ENCODE measurements around the gene ADSS2. TPM values are rescaled to one million over a fixed set of nuclear protein-coding genes. Genes with fewer than 3 reads are reported as not detected.
"Not testable (repeated sequence)": the region's sequence is repeated elsewhere in the genome, so short reads cannot be mapped to it uniquely, and the experiment has no call there.

Gene ADSS2
- 10 to 100 TPM; 54.2 to 64.1 (median 61.3) TPM for polyA plus RNA-seq (ENCODE audit: insufficient read length in 3 of 3)
- long read RNA-seq, donor 1, transcript ADSS-201 (13 exons, 2,780 nt) = major isoform, 6 of 6 reads
- long read RNA-seq, donor 1, partial matches to known transcripts = 0 of 6 reads
- long read RNA-seq, donor 1, other reads (novel, unspliced or antisense) = 0 of 6 reads
- long read RNA-seq, donor 2, transcript ADSS-201 (13 exons, 2,780 nt) = major isoform, 10 of 25 reads
- long read RNA-seq, donor 2, partial matches to known transcripts = 14 of 25 reads
- long read RNA-seq, donor 2, other reads (novel, unspliced or antisense) = 0 of 25 reads
- long read RNA-seq, donor 3, transcript ADSS-201 (13 exons, 2,780 nt) = major isoform, 19 of 25 reads
- long read RNA-seq, donor 3, partial matches to known transcripts = 6 of 25 reads
- long read RNA-seq, donor 3, other reads (novel, unspliced or antisense) = 0 of 25 reads
- long read RNA-seq, donor 4, transcript ADSS-201 (13 exons, 2,780 nt) = major isoform, 5 of 10 reads
- long read RNA-seq, donor 4, partial matches to known transcripts = 5 of 10 reads
- long read RNA-seq, donor 4, other reads (novel, unspliced or antisense) = 0 of 10 reads
- long read RNA-seq, donor 5 = 0 reads
- long read RNA-seq, donor 6, transcript ADSS-201 (13 exons, 2,780 nt) = major isoform, 12 of 12 reads
- long read RNA-seq, donor 6, partial matches to known transcripts = 0 of 12 reads
- long read RNA-seq, donor 6, other reads (novel, unspliced or antisense) = 0 of 12 reads
- long read RNA-seq, donor 7, transcript ADSS-201 (13 exons, 2,780 nt) = major isoform, 9 of 10 reads
- long read RNA-seq, donor 7, partial matches to known transcripts = 0 of 10 reads
- long read RNA-seq, donor 7, other reads (novel, unspliced or antisense) = 0 of 10 reads
- long read RNA-seq, donor 8, transcript ADSS-201 (13 exons, 2,780 nt) = major isoform, 17 of 22 reads
- long read RNA-seq, donor 8, partial matches to known transcripts = 5 of 22 reads
- long read RNA-seq, donor 8, other reads (novel, unspliced or antisense) = 0 of 22 reads
- long read RNA-seq, donor 9, transcript ADSS-201 (13 exons, 2,780 nt) = major isoform, 10 of 10 reads
- long read RNA-seq, donor 9, partial matches to known transcripts = 0 of 10 reads
- long read RNA-seq, donor 9, other reads (novel, unspliced or antisense) = 0 of 10 reads
- long read RNA-seq, donor 10, transcript ADSS-201 (13 exons, 2,780 nt) = major isoform, 8 of 9 reads
- long read RNA-seq, donor 10, partial matches to known transcripts = 0 of 9 reads
- long read RNA-seq, donor 10, other reads (novel, unspliced or antisense) = 0 of 9 reads
- long read RNA-seq, donor 11, transcript ADSS-201 (13 exons, 2,780 nt) = major isoform, 9 of 9 reads
- long read RNA-seq, donor 11, partial matches to known transcripts = 0 of 9 reads
- long read RNA-seq, donor 11, other reads (novel, unspliced or antisense) = 0 of 9 reads
- long read RNA-seq, donor 12, partial matches to known transcripts = 0 of 4 reads
- long read RNA-seq, donor 12, other reads (novel, unspliced or antisense) = 0 of 4 reads
- long read RNA-seq, donor 13, transcript ADSS-201 (13 exons, 2,780 nt) = major isoform, 20 of 32 reads
- long read RNA-seq, donor 13, partial matches to known transcripts = 12 of 32 reads
- long read RNA-seq, donor 13, other reads (novel, unspliced or antisense) = 0 of 32 reads
- long read RNA-seq, donor 14, transcript ADSS-201 (13 exons, 2,780 nt) = major isoform, 15 of 21 reads
- long read RNA-seq, donor 14, partial matches to known transcripts = 6 of 21 reads
- long read RNA-seq, donor 14, other reads (novel, unspliced or antisense) = 0 of 21 reads
- long read RNA-seq, donor 15, partial matches to known transcripts = 0 of 1 reads
- long read RNA-seq, donor 15, other reads (novel, unspliced or antisense) = 0 of 1 reads
- long read RNA-seq, donor 16, transcript ADSS-201 (13 exons, 2,780 nt) = major isoform, 30 of 49 reads
- long read RNA-seq, donor 16, partial matches to known transcripts = 19 of 49 reads
- long read RNA-seq, donor 16, other reads (novel, unspliced or antisense) = 0 of 49 reads

GRCh38 chr1:244451539-244451950 lies at the start of gene ADSS2:
TSS of gene ADSS2 (minus strand) at chr1:244451909. CDS start at chr1:244451817, 92 bp downstream.
- DNase-seq (ENCODE audit: extremely low read depth in 1 of 11, low read depth in 9 of 11, low spot score in 4 of 11) = peak in 2 of 11 donors; percentile 4 to 33

DNA sequence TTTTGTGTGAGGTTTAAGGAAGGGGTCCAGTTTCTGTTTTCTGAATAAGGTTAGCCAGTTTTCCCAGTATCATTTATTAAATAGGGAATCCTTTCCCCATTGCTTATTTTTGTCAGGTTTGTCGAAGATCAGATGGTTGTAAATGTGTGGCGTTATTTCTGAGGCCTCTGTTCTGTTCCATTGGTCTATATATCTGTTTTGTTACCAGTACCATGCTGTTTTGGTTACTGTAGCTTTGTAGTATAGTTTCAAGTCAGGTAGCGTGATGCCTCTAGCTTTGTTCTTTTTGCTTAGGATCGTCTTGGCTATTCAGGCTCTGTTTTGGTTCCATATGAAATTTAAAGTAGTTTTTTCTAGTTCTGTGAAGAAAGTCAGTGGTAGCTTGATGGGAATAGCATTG lies 48.8 kb upstream of the ADSS2 start:
- not testable (repeated sequence) for DNase-seq (ENCODE audit: extremely low read depth in 1 of 11, low read depth in 9 of 11, low spot score in 4 of 11)

DNA sequence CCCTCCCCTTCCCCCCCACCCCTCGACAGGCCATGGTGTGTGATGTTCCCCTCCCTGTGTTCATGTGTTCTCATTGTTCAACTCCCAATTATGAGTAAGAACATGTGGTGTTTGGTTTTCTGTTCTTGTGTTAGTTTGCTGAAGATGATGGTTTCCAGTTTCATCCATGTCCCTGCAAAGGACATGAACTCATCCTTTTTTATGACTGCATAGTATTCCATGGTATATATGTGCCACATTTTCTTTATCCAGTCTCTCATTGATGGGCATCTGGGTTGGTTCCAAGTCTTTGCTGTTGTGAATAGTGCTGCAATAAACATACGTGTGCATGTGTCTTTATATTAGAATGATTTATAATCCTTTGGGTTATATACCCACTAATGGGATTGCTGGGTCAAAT lies 47.8 kb upstream of the ADSS2 start:
- DNase-seq (ENCODE audit: extremely low read depth in 1 of 11, low read depth in 9 of 11, low spot score in 4 of 11) = not testable (repeated sequence)

DNA sequence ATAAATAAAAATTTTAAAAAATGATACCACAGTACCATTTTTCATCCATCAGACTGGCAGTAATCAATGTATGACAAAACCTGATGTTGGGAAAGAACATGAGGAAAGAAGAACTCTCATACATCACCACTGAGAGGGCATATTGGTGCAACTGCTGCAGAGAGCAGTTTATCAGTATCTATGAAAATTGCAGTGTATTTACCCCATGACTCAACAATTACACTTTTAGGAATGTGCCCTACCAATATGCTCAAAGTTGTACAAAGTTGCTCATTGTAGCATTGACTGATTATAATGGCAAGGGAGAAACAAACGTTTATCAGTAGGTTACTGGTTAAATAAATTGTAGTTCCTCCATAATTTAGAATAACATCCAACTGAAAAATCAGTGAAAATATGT lies 46.1 kb upstream of the ADSS2 start:
- DNase-seq (ENCODE audit: extremely low read depth in 1 of 11, low read depth in 9 of 11, low spot score in 4 of 11) = no peak

DNA sequence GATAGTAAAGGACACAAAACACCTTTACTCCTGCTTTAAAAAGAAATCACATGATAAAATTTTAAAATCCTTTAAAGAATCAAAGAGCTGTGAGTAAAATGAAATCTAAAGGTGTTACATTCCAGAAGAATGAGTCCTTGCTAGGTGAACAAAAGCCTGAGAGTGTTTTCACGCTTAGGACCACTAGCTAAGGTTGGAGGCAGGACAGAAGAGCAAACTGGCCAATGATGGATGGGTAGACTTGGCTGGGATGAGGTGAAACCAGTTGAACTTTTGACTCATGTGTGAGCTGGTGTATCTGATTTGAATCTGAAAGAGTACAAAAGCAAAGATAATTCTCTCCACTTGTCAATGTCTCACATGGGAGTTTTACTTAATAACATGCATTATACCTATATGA lies 44.5 kb upstream of the ADSS2 start:
- no peak for DNase-seq (ENCODE audit: extremely low read depth in 1 of 11, low read depth in 9 of 11, low spot score in 4 of 11)

DNA sequence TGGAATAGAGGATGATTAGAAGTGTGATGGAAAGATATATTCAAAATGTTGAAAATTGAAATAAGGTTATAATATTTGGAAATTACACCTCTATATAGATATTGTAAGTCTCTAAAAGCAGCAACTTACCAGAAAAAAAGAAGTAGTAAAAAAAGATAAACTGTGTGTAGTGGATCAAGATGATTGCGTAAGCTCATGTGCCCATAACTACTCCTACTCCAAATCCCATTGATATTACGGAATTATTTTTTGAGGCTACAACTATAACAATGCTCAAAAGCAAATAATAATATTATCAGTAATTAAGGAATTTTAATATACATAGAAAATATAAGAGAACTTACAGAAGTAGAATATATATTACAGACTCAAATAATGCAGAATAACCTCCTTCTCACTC lies 42.9 kb upstream of the ADSS2 start:
- no peak for DNase-seq (ENCODE audit: extremely low read depth in 1 of 11, low read depth in 9 of 11, low spot score in 4 of 11)

DNA sequence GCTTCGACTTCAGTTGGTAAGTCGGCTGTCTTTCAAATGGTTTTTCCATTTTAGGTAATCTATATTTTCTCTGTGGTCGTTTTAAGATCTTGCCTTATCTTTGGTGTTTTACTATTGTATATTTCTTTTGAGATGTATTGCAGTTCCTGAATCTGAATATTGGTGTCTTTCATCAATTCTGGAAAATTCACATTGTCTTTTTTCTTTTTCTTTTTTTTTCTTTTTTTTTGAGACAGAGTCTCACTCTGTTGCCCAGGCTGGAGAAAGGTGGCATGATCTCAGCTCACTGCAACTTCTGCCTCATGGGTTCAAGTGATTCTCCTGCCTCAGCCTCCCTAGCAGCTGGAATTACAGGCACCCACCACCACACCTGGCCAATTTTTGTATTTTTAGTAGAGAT lies 33.3 kb upstream of the ADSS2 start:
- DNase-seq (ENCODE audit: extremely low read depth in 1 of 11, low read depth in 9 of 11, low spot score in 4 of 11) = not testable (repeated sequence)

DNA sequence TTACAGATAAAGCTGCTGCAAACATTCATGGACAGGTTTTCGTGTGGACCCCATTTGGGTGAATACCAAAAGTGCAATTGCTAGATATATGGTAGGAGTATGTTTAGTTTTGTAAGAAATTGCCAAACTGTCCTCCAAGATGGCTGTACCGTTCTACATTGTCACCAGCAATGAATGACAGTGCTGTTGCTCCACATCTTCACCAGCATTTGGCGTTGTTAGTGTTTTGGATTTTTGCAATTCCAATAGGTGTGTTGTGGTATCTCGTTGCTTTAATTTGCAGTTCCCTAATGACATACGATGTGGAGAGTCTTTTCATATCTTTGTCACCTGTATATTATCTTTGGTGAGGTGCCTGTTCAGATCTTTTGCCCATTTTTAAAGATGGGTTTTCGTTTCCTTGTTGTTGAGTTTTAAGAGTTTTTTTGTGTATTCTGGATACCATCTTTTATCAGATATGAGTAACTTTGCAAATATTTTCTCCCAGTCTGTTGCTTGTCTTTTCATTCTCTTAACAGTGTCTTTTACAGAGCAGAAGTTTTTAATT lies 21.4 kb upstream of the ADSS2 start:
- DNase-seq (ENCODE audit: extremely low read depth in 1 of 11, low read depth in 9 of 11, low spot score in 4 of 11) = no peak

GRCh38 chr1:244466724-244467123 lies 15.0 kb upstream of the ADSS2 start:
- no peak for DNase-seq (ENCODE audit: extremely low read depth in 1 of 11, low read depth in 9 of 11, low spot score in 4 of 11)

- DNase-seq (ENCODE audit: extremely low read depth in 1 of 11, low read depth in 9 of 11, low spot score in 4 of 11) = peak; percentile 61 to 82 (median 77)
These were observed 9.7 kb upstream of the ADSS2 start, which contains the start of gene CATSPERE for GRCh38 chr1:244461245-244462071. TSS of gene CATSPERE (plus strand) at chr1:244461273. CDS start at chr1:244461430, 157 bp downstream.

- no peak for DNase-seq (ENCODE audit: extremely low read depth in 1 of 11, low read depth in 9 of 11, low spot score in 4 of 11)
These were observed 8.5 kb upstream of the ADSS2 start for GRCh38 chr1:244460197-244460596.

GRCh38 chr1:244458781-244459180 lies 7.1 kb upstream of the ADSS2 start:
- no peak for DNase-seq (ENCODE audit: extremely low read depth in 1 of 11, low read depth in 9 of 11, low spot score in 4 of 11)

GRCh38 chr1:244456586-244456985 lies 4.9 kb upstream of the ADSS2 start:
- no peak for DNase-seq (ENCODE audit: extremely low read depth in 1 of 11, low read depth in 9 of 11, low spot score in 4 of 11)

- peak in 2 of 11 donors; percentile 29 to 34 for DNase-seq (ENCODE audit: extremely low read depth in 1 of 11, low read depth in 9 of 11, low spot score in 4 of 11)
These were observed 2.7 kb upstream of the ADSS2 start for GRCh38 chr1:244454412-244454811.

- DNase-seq (ENCODE audit: extremely low read depth in 1 of 11, low read depth in 9 of 11, low spot score in 4 of 11) = peak; percentile 97 to 100 (median 99)
These were observed 464 bp upstream of the ADSS2 start for GRCh38 chr1:244451951-244452795.
